SIG-M5 (cell line): ENCODE data around the gene DOCK1.
"Not testable (repeated sequence)": the region's sequence is repeated elsewhere in the genome, so short reads cannot be mapped to it uniquely, and the experiment has no call there.

ENCODE experiments used
- DNase-seq: peaks from one replicate; lab custom pipeline; 2025; lab: John Stamatoyannopoulos, UW

Gene DOCK1

GRCh38 chr10:126926568-126926967 lies 21.3 kb downstream of the DOCK1 start:
- DNase-seq = no peak

GRCh38 chr10:126927799-126928198 lies 22.6 kb downstream of the DOCK1 start:
- DNase-seq = no peak

- no peak for DNase-seq
Measured at GRCh38 chr10:126928274-126928673, 23.0 kb downstream of the DOCK1 start.

- DNase-seq = no peak
Measured at GRCh38 chr10:126929391-126929790, 24.2 kb downstream of the DOCK1 start.

DNA sequence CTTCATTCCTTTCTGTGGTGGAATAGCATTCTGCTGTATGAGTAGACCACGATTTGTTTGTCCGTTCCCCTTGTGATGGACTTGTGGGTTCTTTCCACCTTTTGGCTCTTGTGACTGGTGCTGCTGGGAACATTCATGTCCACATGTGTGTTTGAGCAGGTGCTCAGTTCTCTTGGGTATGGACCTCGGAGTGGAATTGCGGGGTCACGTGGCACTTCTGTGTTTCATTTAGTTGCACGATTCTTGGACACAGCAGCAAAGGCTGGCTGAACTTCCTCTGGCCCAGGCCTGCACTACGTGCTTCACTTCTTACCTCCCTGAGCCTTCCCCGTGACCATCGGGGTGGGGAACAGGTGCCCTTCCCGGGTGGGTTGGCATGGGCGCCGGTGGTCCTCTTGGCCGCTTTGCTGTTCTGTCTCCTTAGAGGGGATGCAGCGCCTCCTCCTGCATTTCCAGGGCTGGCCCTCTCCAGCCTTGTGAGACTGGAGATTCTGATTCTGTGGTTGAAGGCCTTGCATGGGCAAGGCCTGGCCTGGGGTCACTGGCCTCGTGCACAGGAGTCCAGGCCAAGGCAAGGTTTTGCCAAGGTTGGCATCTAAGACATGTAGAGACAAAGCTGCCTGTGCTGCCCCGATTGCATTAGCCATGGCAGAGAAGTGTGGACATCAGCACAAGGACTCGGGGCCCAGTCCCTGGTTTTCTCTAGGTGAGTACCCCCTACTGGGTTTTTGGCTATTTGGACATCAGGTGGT lies 25.1 kb downstream of the DOCK1 start:
- DNase-seq = no peak

DNA sequence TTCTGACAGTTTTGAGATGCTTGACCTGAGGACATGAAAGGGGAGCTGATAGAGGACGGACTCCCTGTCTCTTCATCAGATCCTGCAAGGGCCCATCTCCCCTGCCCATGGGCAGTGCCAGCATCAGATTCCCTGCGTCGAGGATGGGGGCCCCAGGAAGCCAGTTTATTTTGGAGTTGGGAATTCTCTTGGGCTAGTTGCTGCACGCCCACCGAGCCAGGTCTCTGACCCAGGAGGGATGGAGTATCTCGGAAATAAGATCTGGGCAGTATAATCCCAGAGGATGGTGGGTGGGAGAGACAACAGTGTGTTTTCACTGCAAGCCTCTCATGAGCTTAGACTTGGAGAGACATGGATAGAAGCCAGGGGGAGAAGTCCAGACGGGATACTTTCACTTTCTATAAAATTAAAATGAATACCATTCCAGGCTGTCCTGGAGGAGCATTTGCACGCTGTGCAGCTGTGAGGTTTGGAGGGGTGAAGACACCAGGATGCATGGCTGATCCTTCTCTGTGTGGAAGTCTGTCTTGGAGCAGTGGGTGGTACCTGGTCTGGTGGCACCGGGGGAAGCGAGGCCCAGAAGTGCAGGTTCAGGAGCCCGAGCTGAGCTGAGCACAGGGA lies 25.8 kb downstream of the DOCK1 start:
- no peak for DNase-seq

DNA sequence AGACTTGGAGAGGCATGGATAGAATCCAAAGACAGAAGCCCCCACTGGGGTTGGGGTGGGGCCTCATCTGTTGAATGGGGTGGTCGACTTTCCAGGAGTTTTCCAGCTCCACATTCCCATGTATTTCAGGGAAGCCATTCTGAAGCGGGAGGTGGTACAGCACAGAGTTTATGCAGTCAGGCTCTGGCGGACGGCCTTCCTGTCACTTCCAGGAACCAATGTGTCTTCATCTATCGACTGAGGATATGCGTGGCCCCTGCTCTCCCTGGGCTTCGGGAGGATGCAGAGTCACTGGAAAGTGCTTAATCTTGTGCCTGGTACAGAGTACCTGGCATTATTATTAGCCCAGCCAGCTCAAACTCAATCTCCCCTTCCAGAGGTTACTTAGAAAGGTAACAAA lies 26.3 kb downstream of the DOCK1 start:
- DNase-seq = no peak

DNA sequence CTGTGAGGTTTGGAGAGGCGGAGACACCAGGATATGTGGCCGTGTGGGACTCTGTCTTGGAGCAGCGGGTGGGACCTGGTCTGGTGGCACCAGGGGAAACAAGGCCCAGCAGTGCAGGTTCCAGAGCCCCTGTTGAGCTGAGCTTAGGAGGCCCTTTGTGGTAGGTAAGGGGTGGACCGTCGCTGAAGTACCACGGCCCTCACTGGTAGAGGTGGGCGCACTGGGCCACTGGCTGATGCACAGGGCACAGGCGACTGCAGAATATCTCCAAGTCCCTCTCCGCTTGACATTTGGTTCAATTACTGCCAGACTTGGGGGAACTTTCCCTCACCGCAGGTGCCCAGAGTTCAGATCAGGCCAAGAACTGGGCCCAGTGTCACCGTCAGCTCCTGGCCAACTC lies 27.3 kb downstream of the DOCK1 start:
- no peak for DNase-seq

GRCh38 chr10:126933116-126933515 lies 27.9 kb downstream of the DOCK1 start:
- no peak for DNase-seq

- no peak for DNase-seq
Measured at GRCh38 chr10:126935263-126935946, 30.2 kb downstream of the DOCK1 start.

GRCh38 chr10:126937026-126937425 lies 31.8 kb downstream of the DOCK1 start:
- no peak for DNase-seq

DNA sequence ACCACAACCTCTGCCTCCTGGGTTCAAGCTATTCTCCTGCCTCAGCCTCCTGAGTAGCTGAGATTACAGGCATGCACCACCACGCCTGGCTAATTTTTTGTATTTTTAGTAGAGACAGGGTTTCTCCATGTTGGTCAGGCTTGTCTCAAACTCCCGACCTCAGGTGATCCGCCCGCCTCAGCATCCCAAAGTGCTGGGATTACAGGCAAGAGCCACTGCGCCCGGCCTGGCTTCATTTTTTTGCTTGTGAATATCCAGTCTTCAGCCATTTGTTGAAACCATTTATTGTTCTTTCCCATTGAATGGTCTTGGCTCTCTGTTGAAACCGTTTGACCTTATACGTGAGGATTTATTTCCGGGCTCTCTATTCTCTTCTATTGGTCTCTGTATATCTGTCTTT lies 32.9 kb downstream of the DOCK1 start:
- not testable (repeated sequence) for DNase-seq

- DNase-seq = no peak
Measured at GRCh38 chr10:126939706-126940105, 34.5 kb downstream of the DOCK1 start.

DNA sequence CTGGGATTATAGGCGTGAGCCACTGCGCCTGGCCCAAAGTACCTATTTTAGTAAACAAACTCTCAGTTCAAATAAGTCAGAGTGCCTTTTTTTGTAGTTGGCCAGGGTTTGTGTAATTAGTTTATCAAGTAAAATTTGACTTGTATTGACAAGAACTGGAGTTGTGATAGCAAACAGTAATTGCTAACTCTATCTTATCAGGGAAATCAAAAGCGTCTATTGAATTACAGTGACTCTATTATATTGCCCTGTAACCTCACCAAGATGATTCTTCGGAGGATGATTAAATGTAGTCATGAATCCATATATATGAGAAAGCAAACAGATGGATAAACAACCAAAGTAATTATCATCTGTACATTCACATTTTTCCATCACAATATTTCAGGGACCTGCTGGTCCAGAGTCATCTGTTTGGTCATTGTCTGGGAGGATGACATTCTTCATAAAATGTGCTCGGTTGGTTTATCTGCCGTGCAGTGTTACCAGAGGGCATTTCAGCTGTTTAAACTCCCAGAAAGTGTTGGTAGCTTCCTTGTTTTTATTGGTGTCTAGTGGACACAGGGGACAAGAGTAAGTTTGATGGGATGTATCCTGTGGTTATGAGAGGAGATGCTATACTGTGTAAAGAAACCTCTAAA lies 35.6 kb downstream of the DOCK1 start:
- DNase-seq = no peak

DNA sequence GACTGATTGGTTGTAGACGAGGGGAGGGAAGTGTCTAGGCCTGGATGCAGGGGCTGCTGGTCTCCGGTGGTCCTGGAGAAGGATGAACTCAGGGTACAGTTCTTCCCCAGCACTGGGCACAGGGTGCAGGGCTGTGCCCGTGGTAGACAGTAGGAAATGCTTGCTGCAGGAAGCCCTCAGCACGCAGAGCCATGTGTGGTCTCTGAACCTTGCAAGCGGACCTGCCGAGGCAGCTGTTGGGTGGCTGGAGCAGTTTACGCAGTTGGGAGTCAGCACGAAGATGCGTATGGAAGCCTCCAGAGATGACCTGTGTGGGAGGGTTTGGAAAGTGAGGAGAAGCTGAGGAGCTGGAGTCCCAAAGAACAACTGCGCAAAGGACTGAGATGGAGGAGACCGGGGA lies 39.0 kb downstream of the DOCK1 start:
- DNase-seq = no peak

DNA sequence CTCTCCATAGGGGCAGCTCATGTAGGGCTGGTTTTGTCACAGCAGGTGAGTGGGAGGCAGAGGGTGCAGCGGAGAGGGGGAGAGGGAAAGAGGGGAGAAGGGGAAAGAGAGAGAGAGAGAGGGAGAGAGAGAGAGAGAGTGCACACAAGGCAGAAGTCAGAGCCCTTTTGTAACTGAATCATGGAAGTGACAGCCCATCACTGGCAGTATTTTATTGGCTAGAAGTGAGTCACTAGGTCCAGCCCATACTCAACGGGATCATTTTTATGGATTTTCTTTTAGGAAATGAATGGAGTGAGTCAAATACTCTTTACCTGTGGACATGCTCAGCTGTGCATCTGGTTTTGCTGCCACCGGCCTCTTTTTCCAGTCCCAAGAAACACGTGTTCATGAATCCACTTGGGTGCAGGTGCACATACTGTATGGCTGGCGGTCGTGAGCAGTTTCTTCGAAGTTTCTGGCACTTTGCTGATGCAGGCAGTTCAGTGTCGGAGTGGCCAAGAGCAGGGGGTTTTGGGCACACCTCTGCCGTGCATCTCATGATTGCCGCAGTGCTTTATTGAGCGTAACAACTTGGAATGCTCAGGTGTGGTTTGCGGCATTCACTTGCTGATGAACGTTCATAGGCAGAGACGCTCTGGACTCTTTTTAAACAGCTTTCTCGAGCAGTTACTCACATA lies 40.3 kb downstream of the DOCK1 start:
- DNase-seq = no peak

GRCh38 chr10:126946746-126947145 lies 41.5 kb downstream of the DOCK1 start:
- DNase-seq = no peak

DNA sequence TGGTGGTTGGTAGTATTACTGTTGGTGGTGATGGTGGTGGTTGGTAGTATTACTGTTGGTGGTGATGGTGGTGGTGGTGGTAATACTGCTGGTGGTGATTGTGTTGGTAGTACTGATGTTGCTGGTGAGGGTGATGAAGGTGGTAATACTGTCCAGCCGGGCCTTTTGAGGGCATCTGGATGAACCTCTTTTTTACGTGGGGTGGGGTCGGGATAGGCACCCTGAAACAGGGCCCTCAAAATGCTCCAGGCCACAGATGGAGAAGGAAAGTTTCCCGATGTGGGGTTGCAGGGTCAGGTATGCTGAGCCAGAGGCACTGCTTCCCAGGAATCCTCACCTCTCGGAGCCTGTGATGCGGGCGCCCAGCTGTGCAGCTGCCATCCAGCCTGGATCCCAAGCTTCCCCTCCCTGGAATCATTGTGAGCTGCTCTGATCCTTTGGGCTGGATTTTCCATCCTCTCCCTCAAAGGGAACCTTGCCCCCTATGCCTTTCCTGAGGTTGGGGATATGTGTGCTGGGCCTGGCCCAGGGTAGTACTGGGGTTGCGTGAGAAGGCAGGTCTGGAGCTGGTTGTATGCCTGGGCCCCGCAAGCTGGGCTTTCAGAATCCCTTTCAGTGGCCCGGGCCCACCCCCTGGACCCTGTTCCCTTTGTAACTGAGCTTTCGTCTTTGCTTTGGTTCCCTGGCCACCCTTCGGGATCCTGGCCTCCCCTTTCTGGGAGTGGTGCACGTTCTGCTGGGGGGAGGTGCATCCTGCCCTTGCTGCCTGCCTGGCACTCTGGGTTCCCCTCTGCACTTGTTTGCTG lies 43.3 kb downstream of the DOCK1 start:
- no peak for DNase-seq

- DNase-seq = no peak
Measured at GRCh38 chr10:126949161-126949503, 43.9 kb downstream of the DOCK1 start.

DNA sequence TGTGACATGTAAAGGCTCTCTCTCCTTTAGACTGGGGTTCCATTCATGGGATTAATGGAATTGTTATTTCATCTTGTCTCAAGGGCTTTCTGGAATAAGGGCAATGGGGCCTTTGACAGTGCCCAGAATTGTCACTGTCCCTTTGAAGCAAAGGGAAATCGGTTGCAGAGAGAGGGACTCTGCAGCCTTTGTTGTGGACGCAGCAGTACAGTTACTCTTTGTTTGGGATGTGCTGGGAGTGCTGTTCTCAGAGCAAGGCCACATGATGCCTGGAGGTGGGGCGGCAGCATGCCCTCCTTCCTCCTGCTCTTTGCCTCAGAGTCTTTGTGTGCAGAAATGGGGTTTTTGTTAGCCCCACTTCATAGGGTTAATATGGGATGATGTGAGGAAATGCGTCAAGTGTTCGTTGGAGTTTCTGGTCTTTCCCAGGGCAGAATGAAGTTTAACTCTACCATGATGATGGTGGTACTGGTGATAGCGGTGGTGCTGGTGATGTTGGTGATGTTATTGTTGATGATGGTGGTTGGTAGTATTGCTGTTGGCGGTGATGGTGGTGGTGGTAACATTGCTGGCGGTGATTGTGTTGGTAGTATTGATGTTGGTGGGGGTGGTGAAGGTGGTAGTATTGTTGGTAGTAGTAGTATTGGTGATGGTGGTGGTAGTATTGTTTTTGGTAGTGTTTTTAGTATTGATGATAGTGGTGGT lies 45.3 kb downstream of the DOCK1 start:
- DNase-seq = no peak

- DNase-seq = no peak
Measured at GRCh38 chr10:126953886-126954285, 48.7 kb downstream of the DOCK1 start.
